IMR-90 (cell line): ENCODE results near the gene CAMTA2.

Experiments
- BHLHE40 ChIP-seq: fragments of 150-350 bp; IDR thresholded peaks from 2 replicates; pipeline ENCODE4 v1.6.1; 2016; ENCODE audit warnings: mild to moderate bottlenecking, low read depth, low read length
- CEBPB ChIP-seq: IDR thresholded peaks from 2 replicates; pipeline ENCODE4 v1.6.1; 2012; ENCODE audit warnings: low read depth, low read length, improper control_type of control experiment
- CTCF ChIP-seq: conservative IDR thresholded peaks from 2 replicates; pipeline ENCODE4 v1.5.1; 2012; ENCODE audit warnings: mild to moderate bottlenecking, low read depth, low read length, improper control_type of control experiment
- ELK1 ChIP-seq: fragments of 150-350 bp; IDR thresholded peaks from 2 replicates; pipeline ENCODE4 v1.6.1; 2016; ENCODE audit warnings: low read depth, mild to moderate bottlenecking, low read length, moderate library complexity, borderline replicate concordance
- FOS ChIP-seq: fragments of 150-350 bp; IDR thresholded peaks from 2 replicates; pipeline ENCODE4 v1.6.1; 2016; ENCODE audit warnings: low read depth, low read length
- MXI1 ChIP-seq: IDR thresholded peaks from 2 replicates; pipeline ENCODE4 v1.6.1; 2012; ENCODE audit warnings: low read depth, mild to moderate bottlenecking, low read length, moderate library complexity, borderline replicate concordance
- POLR2A ChIP-seq: IDR thresholded peaks from 2 replicates; pipeline ENCODE4 v1.6.1; 2012; ENCODE audit warnings: mild to moderate bottlenecking, low read depth, low read length
- RAD21 ChIP-seq: IDR thresholded peaks from 2 replicates; pipeline ENCODE4 v1.6.1; 2012; ENCODE audit warnings: low read length, improper control_type of control experiment
- RFX5 ChIP-seq: IDR thresholded peaks from 2 replicates; pipeline ENCODE4 v1.8.0; 2012; ENCODE audit warnings: low read depth, mild to moderate bottlenecking, low read length, moderate library complexity

- TF ChIP-seq POLR2A (no peak), BHLHE40 (no peak), CTCF (no peak), CEBPB (no peak), RAD21 (no peak), ELK1 (no peak), MXI1 (no peak), RFX5 (no peak), FOS (no peak)
These were observed 67.9 kb downstream of the CAMTA2 start for GRCh38 chr17:4919511-4920047.
